Measurements from ENCODE around the gene NPFF. TPM values are rescaled to one million over a fixed set of nuclear protein-coding genes. Genes with fewer than 3 reads are reported as not detected.
A peak's percentile ranks its signal among the peaks of the same experiment; 100 is the strongest.

The NPFF gene
- total RNA-seq, 2 donors from 2014 or later = not detected

- intact Hi-C loops (cut with DNase I) = no loop called here
These were observed 15.1 kb downstream of the NPFF start for GRCh38 chr12:53492188-53492587.

GRCh38 chr12:53489242-53489864, 17.9 kb downstream of the NPFF start:
- TF ChIP-seq CTCF (IDR thresholded peaks at IDR 0.05) = no peak
- no peak for TF ChIP-seq POLR2A (IDR thresholded peaks at IDR 0.05)
- no peak for TF ChIP-seq POLR2AphosphoS5 (IDR thresholded peaks at IDR 0.05)
- no peaks in the 10 kb centered on the region for H3K9me3 ChIP-seq
- no peaks in the 10 kb centered on the region for H3K27me3 ChIP-seq (replicated peaks; ENCODE audit: insufficient read depth)
- peaks cover 4% of the 10 kb centered on the region for H3K4me1 ChIP-seq (replicated peaks)
- intact Hi-C loops (cut with DNase I) = no loop called here
- 89% methylated on average over 5 of the region's 5 CpGs for WGBS
- DNase-seq (ENCODE audit: low spot score) = no peak
- no peak overlapping the region for H3K27ac ChIP-seq
- no peaks in the 10 kb centered on the region for H3K36me3 ChIP-seq
- no peak overlapping the region for H3K4me3 ChIP-seq

More at GRCh38 chr12:53492188-53492587, 15.1 kb downstream of the NPFF start:
- H3K9me3 ChIP-seq = no peaks in the 10 kb centered on the region
- no peak for DNase-seq (ENCODE audit: low spot score)
- no peaks in the 10 kb centered on the region for H3K36me3 ChIP-seq
- peak overlapping the region in 1 of 2 donors; percentile 58 for H3K4me3 ChIP-seq
- TF ChIP-seq POLR2A (IDR thresholded peaks at IDR 0.05) (no peak), POLR2AphosphoS5 (IDR thresholded peaks at IDR 0.05) (no peak), CTCF (IDR thresholded peaks at IDR 0.05) (no peak)
- WGBS = 37% methylated on average over 20 of the region's 20 CpGs
- peak overlapping the region; percentile 84 to 89 for H3K27ac ChIP-seq
- H3K4me1 ChIP-seq (replicated peaks) = peaks cover 4% of the 10 kb centered on the region
- H3K27me3 ChIP-seq (replicated peaks; ENCODE audit: insufficient read depth) = no peaks in the 10 kb centered on the region

- Histone ChIP-seq H3K27ac (no peak overlapping the region), H3K9me3 (no peaks in the 10 kb centered on the region), H3K4me3 (no peak overlapping the region), H3K4me1 (replicated peaks) (no peaks in the 10 kb centered on the region), H3K36me3 (no peaks in the 10 kb centered on the region), H3K27me3 (replicated peaks; ENCODE audit: insufficient read depth) (no peaks in the 10 kb centered on the region)
- TF ChIP-seq POLR2A (IDR thresholded peaks at IDR 0.05) = no peak
- TF ChIP-seq CTCF (IDR thresholded peaks at IDR 0.05) = no peak
- no peak for TF ChIP-seq POLR2AphosphoS5 (IDR thresholded peaks at IDR 0.05)
- DNase-seq (ENCODE audit: low spot score) = no peak
- intact Hi-C loops (cut with DNase I) = no loop called here
- 77% methylated on average over 17 of the region's 17 CpGs for WGBS
These were observed 20.4 kb downstream of the NPFF start for GRCh38 chr12:53486736-53487487.

GRCh38 chr12:53485955-53486735, 21.1 kb downstream of the NPFF start:
- no peaks in the 10 kb centered on the region for H3K36me3 ChIP-seq

More at GRCh38 chr12:53485955-53486735, 21.1 kb downstream of the NPFF start:
- no peaks in the 10 kb centered on the region for H3K9me3 ChIP-seq
- H3K27me3 ChIP-seq (replicated peaks; ENCODE audit: insufficient read depth) = no peaks in the 10 kb centered on the region
- no peaks in the 10 kb centered on the region for H3K4me1 ChIP-seq (replicated peaks)
- no peak for TF ChIP-seq POLR2A (IDR thresholded peaks at IDR 0.05)
- TF ChIP-seq CTCF (IDR thresholded peaks at IDR 0.05) = no peak
- TF ChIP-seq POLR2AphosphoS5 (IDR thresholded peaks at IDR 0.05) = no peak
- 95% methylated on average over 10 of the region's 10 CpGs for WGBS
- intact Hi-C loops (cut with DNase I) = no loop called here
- no peak overlapping the region for H3K27ac ChIP-seq
- DNase-seq (ENCODE audit: low spot score) = no peak
- no peak overlapping the region for H3K4me3 ChIP-seq
